Neutrophil (primary cell): Measurements from ENCODE around the gene MAP2K7.

Source experiments
- H3K27ac ChIP-seq: fragments of 200-600 bp; sonication (generic); 2 replicates; pipeline ENCODE4 v1.5.1; 2016; ENCODE audit warnings: mild to moderate bottlenecking, moderate library complexity
- H3K27me3 ChIP-seq: fragments of 200-600 bp; sonication (generic); 2 replicates; pipeline ENCODE4 v1.6.0; 2016; ENCODE audit warnings: mild to moderate bottlenecking
- H3K36me3 ChIP-seq: fragments of 200-600 bp; sonication (generic); 2 replicates; pipeline ENCODE4 v1.5.1; 2017
- H3K4me1 ChIP-seq, 2 experiments: fragments of 200-600 bp in 1 of 2; sonication (generic) in 1 of 2; 1 replicate in 1 of 2; 2 replicates in 1 of 2; pipeline versions ENCODE4 v1.5.1 to v1.6.1; 2013 to 2016; ENCODE audit warnings: low read depth in 1 of 2, low read length in 1 of 2, mild to moderate bottlenecking in 1 of 2, moderate library complexity in 1 of 2; ENCODE audit not compliant: control insufficient read depth in 1 of 2, insufficient read depth in 1 of 2
- H3K4me3 ChIP-seq, 2 experiments: fragments of 200-600 bp in 1 of 2; sonication (generic) in 1 of 2; 1 replicate in 1 of 2; 2 replicates in 1 of 2; pipeline ENCODE4 v1.5.1; 2013 to 2016; ENCODE audit warnings: low read depth in 1 of 2, low read length in 1 of 2, mild to moderate bottlenecking in 1 of 2, moderate library complexity in 1 of 2
- H3K9me3 ChIP-seq: fragments of 200-600 bp; sonication (generic); 2 replicates; pipeline ENCODE4 v1.5.1; 2016
- TF ChIP-seq, protein P1 (sequence below): fragments of 200-600 bp; sonication (generic); IDR thresholded peaks from 2 replicates; pipeline ENCODE4 v1.5.1; 2016; ENCODE audit warnings: antibody characterized with exemption

The MAP2K7 gene

DNA sequence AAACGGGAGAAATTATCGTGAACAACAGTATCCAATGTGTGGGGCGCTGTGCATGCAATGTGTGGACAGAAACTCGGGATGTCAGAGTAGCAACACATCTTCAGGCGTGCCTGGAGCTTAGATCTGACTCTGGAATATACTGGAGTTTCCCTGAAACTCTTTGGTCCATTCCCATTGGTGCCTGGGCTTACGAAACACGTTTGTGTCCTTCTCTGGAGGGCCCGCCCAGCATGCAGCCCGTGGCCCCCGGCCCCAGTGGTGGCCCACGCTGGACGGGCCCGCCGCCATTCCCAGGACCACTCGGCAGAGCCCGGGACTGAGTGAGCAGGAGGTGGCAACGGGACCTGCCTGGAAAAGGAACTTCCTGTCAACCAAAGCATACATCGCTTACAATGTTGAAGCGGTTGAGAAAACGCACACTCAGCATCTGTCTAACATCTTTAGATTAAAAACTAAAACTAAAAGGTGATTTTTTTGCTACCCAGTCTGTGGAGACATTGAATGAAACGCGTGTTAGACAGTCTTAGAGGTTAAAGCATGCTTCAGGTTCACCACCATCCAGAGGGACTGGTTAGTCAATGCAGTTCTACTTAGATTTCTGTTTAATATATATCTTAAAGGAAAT is 59.1 kb downstream of the MAP2K7 start:
- TF ChIP-seq, protein P1, sequence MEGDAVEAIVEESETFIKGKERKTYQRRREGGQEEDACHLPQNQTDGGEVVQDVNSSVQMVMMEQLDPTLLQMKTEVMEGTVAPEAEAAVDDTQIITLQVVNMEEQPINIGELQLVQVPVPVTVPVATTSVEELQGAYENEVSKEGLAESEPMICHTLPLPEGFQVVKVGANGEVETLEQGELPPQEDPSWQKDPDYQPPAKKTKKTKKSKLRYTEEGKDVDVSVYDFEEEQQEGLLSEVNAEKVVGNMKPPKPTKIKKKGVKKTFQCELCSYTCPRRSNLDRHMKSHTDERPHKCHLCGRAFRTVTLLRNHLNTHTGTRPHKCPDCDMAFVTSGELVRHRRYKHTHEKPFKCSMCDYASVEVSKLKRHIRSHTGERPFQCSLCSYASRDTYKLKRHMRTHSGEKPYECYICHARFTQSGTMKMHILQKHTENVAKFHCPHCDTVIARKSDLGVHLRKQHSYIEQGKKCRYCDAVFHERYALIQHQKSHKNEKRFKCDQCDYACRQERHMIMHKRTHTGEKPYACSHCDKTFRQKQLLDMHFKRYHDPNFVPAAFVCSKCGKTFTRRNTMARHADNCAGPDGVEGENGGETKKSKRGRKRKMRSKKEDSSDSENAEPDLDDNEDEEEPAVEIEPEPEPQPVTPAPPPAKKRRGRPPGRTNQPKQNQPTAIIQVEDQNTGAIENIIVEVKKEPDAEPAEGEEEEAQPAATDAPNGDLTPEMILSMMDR = no peak
- no peaks in the 10 kb centered on the region for H3K9me3 ChIP-seq
- H3K27ac ChIP-seq = no peak overlapping the region
- no peak overlapping the region for H3K4me3 ChIP-seq
- peaks cover 72% of the 10 kb centered on the region for H3K36me3 ChIP-seq
- peaks cover 5% of the 10 kb centered on the region in 2 experiments for H3K4me1 ChIP-seq
- H3K27me3 ChIP-seq = no peaks in the 10 kb centered on the region

DNA sequence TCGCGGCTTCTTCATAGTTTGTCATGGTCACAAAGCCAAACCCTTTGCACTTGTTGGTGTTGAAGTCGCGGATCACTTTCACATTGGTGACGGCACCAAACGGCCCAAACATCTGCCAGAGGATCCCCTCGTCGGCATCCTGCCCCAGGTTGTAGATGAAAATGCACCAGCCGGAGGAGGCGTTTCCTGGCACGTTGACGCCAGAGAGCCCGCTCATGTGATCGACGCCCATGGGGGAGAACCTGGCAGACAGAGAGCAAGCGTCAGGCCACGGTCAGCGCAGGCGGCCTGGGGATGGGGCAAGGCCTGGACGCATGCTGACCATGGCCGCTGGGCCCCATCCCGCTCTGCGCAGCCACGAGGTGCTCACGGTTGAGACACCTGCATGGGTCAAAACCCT is 59.9 kb downstream of the MAP2K7 start:
- no peaks in the 10 kb centered on the region for H3K27me3 ChIP-seq
- no peak overlapping the region for H3K4me3 ChIP-seq
- H3K4me1 ChIP-seq = peaks cover 5% of the 10 kb centered on the region in 2 experiments
- peaks cover 79% of the 10 kb centered on the region for H3K36me3 ChIP-seq
- H3K9me3 ChIP-seq = no peaks in the 10 kb centered on the region
- TF ChIP-seq, protein P1 = no peak
- H3K27ac ChIP-seq = no peak overlapping the region
